ENCODE data around the gene ASTN2.

Gene ASTN2

GRCh38 chr9:116715751-116716150 is 699.1 kb downstream of the ASTN2 start:
- no peak for DNase-seq (ENCODE audit: low read depth)
- TF ChIP-seq CTCF (conservative IDR thresholded peaks at IDR 0.05; ENCODE audit: low read depth, low read length): no peak

GRCh38 chr9:116713271-116713670 is 701.6 kb downstream of the ASTN2 start:
- no peak for TF ChIP-seq CTCF (conservative IDR thresholded peaks at IDR 0.05; ENCODE audit: low read depth, low read length)
- DNase-seq (ENCODE audit: low read depth): no peak
- H3K4me3 ChIP-seq (ENCODE audit: low read length): no peak overlapping the region

More at GRCh38 chr9:116715751-116716150, 699.1 kb downstream of the ASTN2 start:
- no peak overlapping the region for H3K4me3 ChIP-seq (ENCODE audit: low read length)

GRCh38 chr9:116712781-116713180 is 702.1 kb downstream of the ASTN2 start:
- no peak for DNase-seq (ENCODE audit: low read depth)
- TF ChIP-seq CTCF (conservative IDR thresholded peaks at IDR 0.05; ENCODE audit: low read depth, low read length): no peak
- H3K4me3 ChIP-seq (ENCODE audit: low read length): no peak overlapping the region

- H3K4me3 ChIP-seq (ENCODE audit: low read length): no peak overlapping the region
- no peak for DNase-seq (ENCODE audit: low read depth)
- no peak for TF ChIP-seq CTCF (conservative IDR thresholded peaks at IDR 0.05; ENCODE audit: low read depth, low read length)
Observed at GRCh38 chr9:116706310-116707290, 708.3 kb downstream of the ASTN2 start.

GRCh38 chr9:116705531-116705930 is 709.3 kb downstream of the ASTN2 start:
- DNase-seq (ENCODE audit: low read depth): no peak
- no peak overlapping the region for H3K4me3 ChIP-seq (ENCODE audit: low read length)
- TF ChIP-seq CTCF (conservative IDR thresholded peaks at IDR 0.05; ENCODE audit: low read depth, low read length): no peak

- no peak for DNase-seq (ENCODE audit: low read depth)
- H3K4me3 ChIP-seq (ENCODE audit: low read length): no peak overlapping the region
- no peak for TF ChIP-seq CTCF (conservative IDR thresholded peaks at IDR 0.05; ENCODE audit: low read depth, low read length)
Observed at GRCh38 chr9:116704470-116704869, 710.4 kb downstream of the ASTN2 start.

GRCh38 chr9:116703634-116704033 is 711.2 kb downstream of the ASTN2 start:
- DNase-seq (ENCODE audit: low read depth): no peak
- TF ChIP-seq CTCF (conservative IDR thresholded peaks at IDR 0.05; ENCODE audit: low read depth, low read length): no peak
- no peak overlapping the region for H3K4me3 ChIP-seq (ENCODE audit: low read length)

All from retinal pigment epithelial cell (primary cell).